Osteocyte (in vitro differentiated cells): Measurements from ENCODE around the gene SLC38A9. TPM values are rescaled to one million over a fixed set of nuclear protein-coding genes. Genes with fewer than 3 reads are reported as not detected.

Source experiments
- DNase-seq: peaks from one replicate; pipeline ENCODE4 v3.0.0; 2021; ENCODE audit warnings: mixed read lengths; ENCODE audit not compliant: unreplicated experiment; ENCODE audit errors: extremely low spot score
- H3K27ac Mint-ChIP-seq: one replicate; pipeline ENCODE4 v1.8.0; 2021; ENCODE audit warnings: mild to moderate bottlenecking, mixed read lengths; ENCODE audit not compliant: unreplicated experiment
- H3K27me3 Mint-ChIP-seq: one replicate; pipeline ENCODE4 v1.8.0; 2021; ENCODE audit warnings: mixed read lengths; ENCODE audit not compliant: unreplicated experiment
- H3K36me3 Mint-ChIP-seq: one replicate; pipeline ENCODE4 v1.8.0; 2021; ENCODE audit warnings: mixed read lengths; ENCODE audit not compliant: unreplicated experiment
- H3K4me1 Mint-ChIP-seq: one replicate; pipeline ENCODE4 v1.8.0; 2021; ENCODE audit warnings: mixed read lengths; ENCODE audit not compliant: unreplicated experiment
- H3K4me3 Mint-ChIP-seq: one replicate; pipeline ENCODE4 v1.8.0; 2021; ENCODE audit warnings: mild to moderate bottlenecking, moderate library complexity, mixed read lengths; ENCODE audit not compliant: unreplicated experiment
- H3K9me3 Mint-ChIP-seq: one replicate; pipeline ENCODE4 v1.8.0; 2021; ENCODE audit warnings: mixed read lengths; ENCODE audit not compliant: unreplicated experiment
- CTCF ChIP-seq: fragments of 200-600 bp; sonication (generic); IDR thresholded peaks from 2 replicates; pipeline ENCODE4 v1.5.0; 2021; ENCODE audit warnings: antibody characterized with exemption, mild to moderate bottlenecking, moderate library complexity
- total RNA-seq: library from RNA; stranded (reverse); gene quantifications from 2 replicates; pipeline ENCODE4 v1.2.1, GENCODE V29; 2021

The SLC38A9 gene
- total RNA-seq, 1 donor from 2014 or later = 24.3 TPM

- Mint-ChIP-seq H3K4me3 (no peak overlapping the region), H3K9me3 (no peaks in the 10 kb centered on the region), H3K4me1 (peaks cover 10% of the 10 kb centered on the region), H3K36me3 (peaks cover 9% of the 10 kb centered on the region), H3K27me3 (no peaks in the 10 kb centered on the region), H3K27ac (no peak overlapping the region)
- DNase-seq = no peak
- no peak for TF ChIP-seq CTCF
Observed at GRCh38 chr5:55621229-55621628, 90.9 kb downstream of the SLC38A9 start.

GRCh38 chr5:55620766-55621160 is 91.4 kb downstream of the SLC38A9 start:
- Mint-ChIP-seq H3K27ac (no peak overlapping the region), H3K9me3 (no peaks in the 10 kb centered on the region), H3K27me3 (no peaks in the 10 kb centered on the region), H3K36me3 (peaks cover 6% of the 10 kb centered on the region), H3K4me1 (peaks cover 6% of the 10 kb centered on the region), H3K4me3 (no peak overlapping the region)
- TF ChIP-seq CTCF = no peak
- no peak for DNase-seq

GRCh38 chr5:55620009-55620765 is 91.9 kb downstream of the SLC38A9 start:
- Mint-ChIP-seq H3K36me3 (peaks cover under 1% of the 10 kb centered on the region), H3K9me3 (no peaks in the 10 kb centered on the region), H3K4me1 (no peaks in the 10 kb centered on the region), H3K27me3 (no peaks in the 10 kb centered on the region), H3K4me3 (no peak overlapping the region), H3K27ac (no peak overlapping the region)
- DNase-seq = no peak
- no peak for TF ChIP-seq CTCF

GRCh38 chr5:55618318-55618717 is 93.8 kb downstream of the SLC38A9 start:
- H3K9me3 Mint-ChIP-seq = no peaks in the 10 kb centered on the region
- H3K4me3 Mint-ChIP-seq = no peak overlapping the region
- H3K27ac Mint-ChIP-seq = no peak overlapping the region
- no peaks in the 10 kb centered on the region for H3K4me1 Mint-ChIP-seq
- DNase-seq = no peak
- H3K27me3 Mint-ChIP-seq = no peaks in the 10 kb centered on the region
- no peak for TF ChIP-seq CTCF
- H3K36me3 Mint-ChIP-seq = no peaks in the 10 kb centered on the region

GRCh38 chr5:55613112-55613868 is 98.8 kb downstream of the SLC38A9 start:
- Mint-ChIP-seq H3K36me3 (no peaks in the 10 kb centered on the region), H3K9me3 (no peaks in the 10 kb centered on the region), H3K4me1 (no peaks in the 10 kb centered on the region), H3K27ac (no peak overlapping the region), H3K27me3 (no peaks in the 10 kb centered on the region), H3K4me3 (no peak overlapping the region)
- DNase-seq = no peak
- no peak for TF ChIP-seq CTCF
